Eye (tissue), 1 donor: Measurements from ENCODE around the gene COL23A1.

Experiments
- DNase-seq: peaks from one replicate; pipeline ENCODE4 v3.0.0-alpha.2; 2015

Gene COL23A1

DNA sequence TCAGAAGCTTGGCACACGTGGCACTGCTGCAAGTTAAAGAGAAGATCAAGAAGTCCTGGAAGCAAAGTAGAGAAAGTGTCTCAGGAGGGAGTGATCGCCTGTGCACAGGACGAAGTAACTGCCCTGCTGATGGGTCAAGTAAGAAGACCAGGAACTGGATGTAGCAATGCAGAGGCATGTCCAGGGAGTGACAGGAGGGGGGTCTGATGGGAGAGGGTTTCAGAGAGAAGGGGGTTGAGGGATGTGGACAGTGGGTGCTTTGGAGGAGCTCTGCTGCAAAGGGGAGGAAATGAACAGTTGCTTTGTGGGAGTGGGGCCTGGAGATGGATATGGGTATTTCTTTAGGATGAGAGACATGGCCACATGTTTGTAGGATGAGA lies 297.4 kb downstream of the COL23A1 start:
- no peak for DNase-seq

DNA sequence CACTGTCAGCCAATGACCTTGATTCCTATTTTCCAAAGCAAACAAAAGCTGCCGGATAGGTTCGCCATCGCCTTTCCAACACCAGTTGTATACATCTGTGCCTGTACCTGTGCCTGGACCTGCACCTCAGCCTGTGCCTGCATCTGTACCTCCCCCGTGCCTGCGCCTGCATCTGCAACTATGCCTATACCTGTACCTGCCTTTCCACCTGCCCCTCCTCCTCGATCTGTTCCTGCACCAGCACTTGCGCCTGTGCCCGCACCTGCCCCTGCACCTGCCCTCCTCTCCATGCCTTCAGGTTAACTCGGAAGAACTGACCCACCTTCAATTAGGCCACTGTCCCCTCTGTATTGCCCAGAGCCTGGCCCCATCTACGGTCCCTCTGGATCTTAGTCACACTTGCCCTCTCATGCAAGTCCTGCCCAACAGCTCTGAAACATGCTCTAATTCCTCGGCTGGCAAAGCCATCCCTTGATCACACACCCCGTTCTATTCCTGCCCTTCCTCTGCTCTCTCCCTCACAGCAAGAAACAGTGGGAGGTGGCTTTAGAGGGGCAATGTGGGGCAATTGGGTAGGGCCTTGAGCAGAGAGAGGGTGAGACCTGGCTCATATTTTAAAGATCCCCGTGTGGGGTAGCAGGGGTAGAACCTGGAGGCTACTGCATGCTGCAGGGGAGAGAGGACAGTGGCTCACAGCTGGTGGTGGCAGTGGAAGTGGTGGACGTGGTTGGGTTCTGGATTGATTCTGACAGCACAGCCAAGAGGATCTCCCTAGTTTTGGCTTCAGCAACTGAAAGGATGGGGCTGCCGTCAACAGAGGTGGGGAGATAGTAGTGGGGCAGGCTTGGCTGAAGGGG lies 298.0 kb downstream of the COL23A1 start:
- no peak for DNase-seq

DNA sequence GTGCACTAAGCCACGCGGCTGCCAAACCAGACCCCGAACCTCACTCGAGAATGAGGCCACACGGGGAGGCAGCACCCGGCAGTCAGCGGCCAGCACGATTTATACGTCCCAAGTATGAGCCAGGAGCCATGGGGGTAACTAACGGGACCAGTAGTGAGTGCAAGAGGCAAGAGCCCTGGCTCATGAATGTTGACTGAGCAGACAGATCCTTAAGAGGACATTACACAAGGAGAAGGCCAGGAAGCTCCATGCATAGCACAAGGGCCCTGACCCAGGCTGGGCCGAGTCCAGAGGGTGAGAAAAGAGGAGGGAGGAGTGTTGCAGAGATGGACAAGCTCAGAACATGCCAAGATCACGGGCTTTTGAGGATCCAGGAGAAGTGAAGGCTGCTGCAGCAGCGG lies 299.0 kb downstream of the COL23A1 start:
- no peak for DNase-seq

DNA sequence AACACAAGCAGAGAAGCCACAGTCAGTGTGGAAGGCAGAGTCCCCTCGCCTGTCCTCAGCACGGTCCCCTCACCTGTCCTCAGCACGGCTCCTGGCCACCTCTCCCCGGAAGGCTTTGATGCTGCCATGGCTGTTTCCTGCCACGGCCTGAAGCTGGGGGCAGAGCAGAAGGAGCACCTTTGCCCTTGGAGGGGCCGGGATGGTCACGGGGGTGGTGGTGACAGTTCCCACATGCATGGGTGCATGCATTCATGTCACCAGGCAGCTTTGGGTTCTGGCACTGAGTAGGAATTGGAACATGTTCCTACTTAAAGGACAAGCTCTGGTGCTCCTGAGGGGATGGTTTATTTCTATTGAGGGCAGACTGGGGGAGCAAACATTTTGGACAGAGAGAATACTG lies 299.8 kb downstream of the COL23A1 start:
- no peak for DNase-seq

DNA sequence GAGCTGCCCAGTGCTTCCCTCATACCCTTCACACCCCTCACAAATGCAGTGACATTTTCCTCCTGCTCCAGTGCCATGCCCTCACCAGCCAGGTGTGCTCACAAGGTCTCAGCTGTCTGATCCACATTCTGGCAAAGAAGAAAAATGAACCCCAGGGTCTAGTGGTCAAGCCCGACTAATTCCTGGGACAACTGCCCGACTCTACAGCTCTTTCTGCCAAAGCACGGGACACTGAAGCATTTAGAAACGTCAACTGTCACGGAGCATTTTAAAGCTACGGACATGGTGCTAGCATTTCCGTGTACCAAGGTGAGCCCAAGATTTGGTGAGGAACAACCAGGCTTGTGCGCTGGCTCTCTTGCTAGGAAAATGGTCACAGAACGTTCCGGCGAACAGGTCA lies 300.8 kb downstream of the COL23A1 start:
- DNase-seq = no peak

DNA sequence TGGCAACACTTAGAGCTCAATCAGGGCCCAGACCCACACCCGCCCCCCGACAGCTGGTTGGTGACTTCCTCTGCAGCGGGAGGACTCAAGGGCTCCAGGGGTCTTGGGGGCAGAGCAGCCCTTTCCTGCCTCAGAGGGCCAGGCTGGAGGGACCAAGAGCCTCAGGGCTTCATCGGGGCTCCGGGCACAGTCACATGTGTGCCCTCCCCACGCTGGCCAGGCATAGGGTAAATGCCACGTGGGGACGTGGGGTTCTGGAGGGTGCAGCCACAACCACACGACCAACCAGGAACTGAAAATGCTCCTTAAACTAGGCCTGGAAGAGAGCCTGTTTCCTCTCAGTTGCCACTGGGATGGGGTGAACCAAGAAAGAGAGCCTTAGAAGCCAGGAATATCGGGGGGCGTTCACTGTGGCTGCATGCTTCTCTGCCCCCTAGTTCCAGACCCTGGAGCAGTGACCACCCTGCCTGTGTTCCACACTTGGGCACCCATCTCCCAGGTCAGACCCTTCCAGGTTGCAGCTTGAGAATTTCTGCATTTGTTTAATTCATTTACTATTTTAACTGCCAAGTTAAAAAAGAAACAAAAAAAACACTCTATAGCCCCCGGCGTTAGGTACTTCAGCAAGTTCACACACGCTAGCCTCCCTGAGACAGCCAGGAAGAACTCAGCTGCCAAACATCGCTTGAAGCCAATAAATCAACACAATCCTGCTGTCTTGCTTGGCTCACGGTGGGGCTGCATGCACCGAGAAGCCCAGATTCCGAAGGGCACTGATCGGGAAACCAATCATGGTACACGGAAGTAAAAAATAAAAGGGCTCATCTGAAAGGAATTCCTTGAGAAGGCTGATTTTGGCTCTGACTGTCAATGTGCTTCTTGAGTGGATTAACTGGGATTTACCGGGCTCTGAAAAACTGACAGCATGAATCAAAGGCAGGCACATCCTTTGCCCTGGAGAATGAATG lies 301.5 kb downstream of the COL23A1 start:
- peak; percentile 66 for DNase-seq

DNA sequence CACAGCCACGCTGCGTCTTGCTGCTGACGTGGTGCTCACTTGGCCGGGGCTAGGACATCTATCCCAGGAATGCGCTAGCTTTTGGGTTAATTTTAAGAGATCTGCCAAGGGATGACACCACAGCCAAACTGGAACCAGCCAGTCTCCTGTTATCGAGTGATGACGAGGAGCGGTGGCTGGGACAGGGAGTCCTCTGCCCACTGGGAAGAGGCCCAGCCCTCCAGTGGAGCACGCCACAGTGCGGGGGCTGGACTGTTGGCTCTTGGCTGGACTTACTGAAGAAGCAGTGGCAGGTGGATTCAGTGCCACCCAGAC lies 302.4 kb downstream of the COL23A1 start:
- DNase-seq = no peak

DNA sequence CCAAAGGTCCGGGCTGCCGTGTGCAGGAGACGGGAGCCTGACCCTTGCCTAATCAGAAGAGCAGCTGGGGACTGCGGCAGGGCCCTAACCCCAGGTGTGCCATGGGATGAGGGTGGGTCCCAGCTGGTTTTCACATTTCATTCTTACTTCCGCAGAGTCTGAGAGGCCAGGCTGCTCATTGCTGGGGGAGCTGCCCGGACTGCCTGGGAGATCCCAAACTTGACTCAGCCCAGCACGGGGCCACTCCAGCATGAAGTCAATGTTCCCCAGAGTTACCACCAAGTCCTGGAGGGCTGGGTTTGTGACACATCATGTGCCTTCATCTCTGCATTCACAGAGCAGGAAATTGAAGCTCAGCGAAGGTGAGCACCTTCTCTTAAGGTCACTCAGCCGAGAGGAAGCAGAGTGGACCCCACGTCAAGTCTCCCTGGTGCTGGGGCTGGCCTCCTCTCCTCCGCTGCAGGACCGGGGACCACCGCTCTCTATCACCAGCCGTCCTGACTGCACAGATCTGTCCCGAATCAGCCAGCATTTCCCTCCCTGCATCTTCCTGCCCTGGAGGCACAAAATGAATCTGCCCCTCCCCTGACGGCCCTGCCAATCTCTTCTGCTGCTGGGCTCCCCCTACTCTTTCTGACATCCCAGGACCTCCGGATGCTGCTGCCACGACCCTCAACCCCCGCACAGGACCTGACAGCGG lies 303.0 kb downstream of the COL23A1 start:
- no peak for DNase-seq

DNA sequence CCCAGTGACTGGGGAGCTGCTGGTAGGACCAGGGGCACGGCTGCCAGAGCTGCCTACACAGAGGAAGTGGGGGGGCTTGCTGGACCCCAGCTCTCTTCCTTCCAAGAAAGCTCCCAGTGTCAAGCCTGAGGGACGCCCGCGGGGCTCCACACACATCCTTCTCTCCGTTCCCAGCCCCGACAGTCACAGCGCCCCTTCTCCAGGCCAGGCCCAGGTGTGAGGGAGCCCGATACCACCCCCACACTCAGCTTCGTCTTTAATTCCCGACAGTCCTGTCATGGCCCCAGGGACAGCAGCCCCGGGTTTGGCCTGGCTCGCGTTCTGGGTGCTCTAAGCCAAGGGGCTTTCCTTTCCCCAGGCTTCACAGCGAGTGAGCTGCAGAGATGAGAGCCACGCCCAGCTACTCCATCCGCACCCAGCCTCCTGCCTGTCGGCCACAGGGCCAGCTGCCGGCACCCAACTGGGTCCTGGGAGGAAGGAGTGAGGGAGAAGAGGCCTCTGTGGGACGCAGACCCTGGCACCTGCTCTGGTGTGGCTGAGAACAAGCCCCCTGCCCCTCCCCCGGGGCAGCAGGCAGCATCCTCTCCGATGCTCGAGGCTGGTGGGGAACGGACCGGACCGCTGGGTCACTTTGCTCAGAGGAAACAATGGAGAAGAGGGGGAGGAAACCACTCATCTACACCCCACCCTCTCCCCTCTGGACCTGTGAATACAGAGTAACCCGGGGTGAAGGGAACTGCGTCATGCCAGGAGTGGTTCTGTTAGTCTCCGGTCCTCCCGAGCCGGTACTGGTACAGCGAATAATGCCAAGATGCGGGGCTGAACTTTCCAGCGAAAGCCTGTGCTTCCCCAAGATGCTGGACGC lies 303.7 kb downstream of the COL23A1 start:
- no peak for DNase-seq

DNA sequence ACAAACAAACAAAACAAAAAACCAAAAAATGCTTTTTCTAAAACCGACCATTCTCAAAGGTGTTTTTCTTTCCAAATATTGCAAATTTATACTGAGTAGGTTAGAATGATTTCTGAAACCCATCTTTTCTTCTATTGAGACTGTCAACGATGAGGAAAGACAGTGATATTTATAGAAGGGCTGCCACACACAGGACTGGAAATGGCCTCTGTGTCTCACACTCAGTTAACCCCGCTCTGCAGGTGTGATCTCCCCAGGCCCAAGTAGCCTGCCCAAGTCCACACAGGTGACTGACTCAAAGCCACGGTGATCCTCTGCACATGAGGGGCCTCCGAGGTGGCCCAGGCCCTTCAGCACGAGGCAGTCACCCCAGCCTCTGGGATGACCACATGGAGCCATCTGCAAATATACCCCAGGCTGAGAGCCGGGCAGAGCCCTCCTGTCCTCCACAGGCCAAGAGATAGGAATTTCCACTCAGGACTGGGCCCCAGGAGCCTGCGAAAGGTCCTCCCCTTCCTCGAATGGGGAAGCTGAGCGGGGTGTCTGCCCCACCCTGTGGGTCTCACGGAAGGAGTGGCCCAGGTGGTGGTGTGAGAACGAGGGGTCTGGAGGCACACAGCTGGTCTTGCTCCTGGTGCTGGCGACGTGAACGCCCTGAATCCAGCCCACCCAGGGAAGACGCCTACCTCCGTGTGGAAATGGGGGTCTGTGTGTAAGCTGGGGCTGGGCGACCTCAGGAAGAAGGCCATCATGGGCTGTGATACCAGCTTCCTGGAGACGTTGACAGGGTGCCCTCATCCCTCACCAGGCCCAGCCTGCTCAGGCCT lies 304.6 kb downstream of the COL23A1 start:
- DNase-seq = no peak

DNA sequence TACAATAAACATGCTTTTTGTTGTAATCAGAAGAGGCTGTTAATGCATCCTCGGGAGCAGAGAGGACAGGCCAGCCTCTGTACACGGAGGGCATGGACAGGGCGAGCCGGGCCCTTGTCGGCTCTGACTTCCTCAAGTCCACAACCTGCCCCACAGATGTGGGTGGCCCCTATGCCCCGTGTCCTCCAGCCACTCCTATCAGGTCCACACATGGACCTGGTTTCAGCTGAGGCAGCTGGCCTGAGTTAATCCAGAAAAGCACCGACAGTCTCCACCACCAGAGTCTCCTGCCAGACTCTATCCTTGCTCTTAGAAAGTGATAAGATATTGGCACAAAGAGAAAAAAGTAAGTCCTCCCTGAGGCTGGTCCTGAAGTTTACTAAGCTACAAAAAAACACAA lies 305.2 kb downstream of the COL23A1 start:
- DNase-seq = no peak

DNA sequence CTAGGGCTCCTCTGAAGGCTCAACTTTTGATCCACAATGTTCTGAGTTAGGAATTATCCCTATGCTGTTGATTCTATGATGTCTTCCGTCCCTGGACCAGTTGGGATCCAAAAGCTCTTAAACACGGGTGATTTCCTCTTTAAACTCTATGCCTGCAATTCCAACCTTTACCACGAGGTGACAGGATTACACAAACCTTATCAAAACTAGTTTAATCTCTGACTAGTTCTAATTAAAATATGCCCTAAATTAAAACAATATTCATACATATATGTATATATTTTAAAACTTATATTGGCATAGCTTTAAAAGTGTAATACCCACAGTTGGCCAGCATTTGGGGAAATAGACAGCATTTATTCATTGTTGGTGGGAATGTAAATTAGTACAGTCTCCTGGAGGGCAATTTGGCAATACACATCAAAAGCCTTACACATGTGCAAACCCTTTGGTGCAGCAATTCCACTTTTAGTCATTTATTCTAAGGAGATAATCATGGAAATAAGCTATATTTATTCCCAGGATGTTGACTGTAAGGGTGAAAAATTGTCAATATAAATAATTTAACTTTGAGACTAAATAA lies 306.0 kb downstream of the COL23A1 start:
- peak; percentile 39 for DNase-seq

DNA sequence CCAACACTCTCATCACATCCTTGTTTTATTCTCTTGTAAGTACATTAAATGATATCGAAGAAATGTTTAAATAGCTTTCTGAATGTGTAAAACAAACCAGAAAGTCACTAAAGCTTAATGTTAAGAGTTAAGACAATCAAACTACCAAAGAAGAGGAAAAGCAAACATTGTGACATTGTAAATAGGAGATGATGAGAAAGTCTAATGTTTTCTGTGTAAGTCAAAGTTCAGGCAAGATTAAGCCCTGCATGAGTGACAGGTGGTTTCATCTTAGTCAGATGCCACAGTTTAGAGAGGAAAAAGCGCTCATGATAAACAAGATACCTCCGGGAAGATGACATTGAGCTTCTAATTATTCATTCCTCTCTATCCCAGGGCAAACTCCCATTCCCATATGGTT lies 306.7 kb downstream of the COL23A1 start:
- DNase-seq = no peak

DNA sequence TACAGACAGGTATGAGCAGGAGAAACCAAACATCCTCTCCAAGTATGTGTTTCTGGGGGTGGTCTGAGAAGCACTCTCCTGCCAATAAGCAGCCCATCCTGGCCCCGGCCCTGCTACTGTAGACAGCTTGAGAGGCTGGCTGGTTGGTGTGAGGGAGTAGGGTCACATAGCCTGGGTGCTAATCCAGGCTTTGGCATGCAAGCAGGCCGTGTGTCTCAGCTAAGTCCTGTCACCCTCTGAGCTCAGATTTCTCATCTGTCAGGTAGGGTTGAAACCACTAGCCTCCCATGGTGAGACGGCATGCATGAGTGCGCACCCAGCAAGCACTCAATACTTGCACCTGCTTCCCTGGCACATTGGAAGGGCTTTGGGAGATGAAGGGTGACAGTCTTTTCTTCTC lies 307.8 kb downstream of the COL23A1 start:
- no peak for DNase-seq

DNA sequence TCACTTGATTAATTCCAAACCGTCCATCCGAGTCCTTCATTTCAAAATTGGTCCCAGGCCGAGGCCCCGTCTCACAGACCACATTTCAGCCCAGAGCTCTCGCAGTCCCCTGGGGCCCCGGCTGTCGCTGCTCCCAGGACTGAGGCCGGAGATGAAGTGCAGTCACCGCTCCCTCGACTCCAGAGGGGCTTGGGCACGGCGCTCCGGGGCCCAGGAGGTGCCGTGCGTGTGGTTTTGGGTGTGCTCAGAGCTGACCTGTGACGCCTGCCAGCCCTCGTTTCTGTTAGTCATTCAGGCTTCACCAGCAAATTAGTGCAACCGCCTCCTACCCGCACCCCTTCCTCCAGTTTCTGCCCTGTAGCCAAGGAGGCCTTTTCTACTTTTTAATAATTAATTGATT lies 308.9 kb downstream of the COL23A1 start:
- no peak for DNase-seq

DNA sequence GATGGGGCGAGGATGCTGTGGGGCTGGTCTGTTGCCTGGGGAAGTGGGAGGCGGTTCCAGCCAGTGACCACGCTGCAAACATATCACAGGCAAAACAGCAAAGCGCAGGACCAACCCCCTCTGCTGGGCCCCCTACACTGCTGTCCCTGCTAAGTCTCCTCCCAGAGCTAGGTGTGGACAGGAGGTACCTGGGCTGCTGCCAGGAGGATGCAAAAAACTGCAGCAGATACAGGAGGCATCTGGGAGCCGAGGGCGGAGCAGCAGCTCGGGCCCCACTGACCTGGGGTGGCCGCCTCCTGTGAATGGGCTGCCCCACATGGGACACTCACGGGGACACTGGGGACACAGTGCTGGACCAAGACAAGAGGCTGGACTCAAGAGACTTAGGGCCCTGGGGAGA lies 309.6 kb downstream of the COL23A1 start:
- DNase-seq = no peak

DNA sequence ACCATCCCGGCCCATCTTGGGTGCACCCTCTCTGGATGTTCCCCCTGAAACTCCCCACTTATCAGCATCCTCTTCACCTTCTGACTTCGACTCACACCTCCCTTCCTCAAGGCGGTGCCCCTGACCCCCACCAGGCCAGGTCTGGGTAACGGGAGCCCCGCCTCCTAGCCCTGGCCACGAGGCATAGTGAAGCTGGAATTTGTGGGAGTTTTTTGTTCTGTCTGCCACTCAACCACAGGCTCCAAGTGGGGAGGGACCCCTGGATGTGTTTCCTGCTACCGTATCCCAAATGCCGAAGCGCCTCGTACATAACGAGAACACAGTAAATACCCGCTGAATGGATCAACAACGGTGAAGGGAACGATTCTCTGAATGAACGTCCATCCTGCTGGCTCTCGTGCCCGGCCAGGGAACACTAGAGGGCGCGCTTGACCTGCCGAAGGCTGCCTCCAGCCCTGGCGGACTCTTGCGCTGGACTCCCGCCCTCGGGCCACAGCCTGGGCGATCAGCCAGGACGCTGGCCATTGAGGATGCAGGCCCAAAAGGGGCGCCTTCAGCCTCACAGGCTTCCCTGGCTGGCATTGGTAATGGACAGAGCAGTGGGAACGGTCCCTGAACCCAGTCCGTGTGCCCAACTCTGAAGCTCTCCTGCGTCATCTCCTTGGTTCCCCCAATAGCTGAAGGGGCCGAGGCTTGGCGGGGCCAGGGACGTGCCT lies 310.3 kb downstream of the COL23A1 start:
- DNase-seq = peak; percentile 94

DNA sequence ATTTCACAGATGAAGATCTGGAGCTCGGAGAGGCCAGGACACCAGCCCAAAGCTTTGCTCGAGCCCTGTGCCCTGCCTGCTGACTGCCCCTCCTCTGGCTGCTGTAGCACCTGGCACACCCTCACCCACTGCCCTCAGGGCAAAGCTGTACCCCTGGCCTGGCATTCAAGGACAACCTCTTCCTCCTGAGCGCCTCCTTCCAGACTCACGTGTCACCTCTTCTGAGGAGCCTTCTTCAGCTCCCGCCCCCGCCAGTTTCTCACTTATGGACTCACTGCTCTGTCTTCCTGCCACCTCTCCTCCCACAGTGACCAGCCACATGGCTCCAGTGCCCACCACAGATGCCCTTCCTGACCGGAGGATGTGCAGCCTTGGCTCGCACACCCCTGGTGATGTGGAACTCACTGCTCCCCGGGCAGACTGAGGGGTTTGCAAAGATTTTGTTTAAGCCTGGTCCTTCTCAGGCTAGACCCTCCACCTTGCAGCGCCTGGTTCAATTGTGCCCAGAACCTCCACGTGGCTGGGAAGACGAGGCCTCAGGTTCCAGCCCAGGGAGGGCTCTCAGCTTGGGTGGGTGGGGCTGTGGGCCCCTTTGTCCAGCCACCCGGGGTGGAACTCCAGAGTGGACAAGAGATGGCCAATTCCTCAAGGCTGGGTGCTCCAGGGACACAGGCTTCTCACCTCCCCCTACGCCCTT lies 311.0 kb downstream of the COL23A1 start:
- DNase-seq = no peak

DNA sequence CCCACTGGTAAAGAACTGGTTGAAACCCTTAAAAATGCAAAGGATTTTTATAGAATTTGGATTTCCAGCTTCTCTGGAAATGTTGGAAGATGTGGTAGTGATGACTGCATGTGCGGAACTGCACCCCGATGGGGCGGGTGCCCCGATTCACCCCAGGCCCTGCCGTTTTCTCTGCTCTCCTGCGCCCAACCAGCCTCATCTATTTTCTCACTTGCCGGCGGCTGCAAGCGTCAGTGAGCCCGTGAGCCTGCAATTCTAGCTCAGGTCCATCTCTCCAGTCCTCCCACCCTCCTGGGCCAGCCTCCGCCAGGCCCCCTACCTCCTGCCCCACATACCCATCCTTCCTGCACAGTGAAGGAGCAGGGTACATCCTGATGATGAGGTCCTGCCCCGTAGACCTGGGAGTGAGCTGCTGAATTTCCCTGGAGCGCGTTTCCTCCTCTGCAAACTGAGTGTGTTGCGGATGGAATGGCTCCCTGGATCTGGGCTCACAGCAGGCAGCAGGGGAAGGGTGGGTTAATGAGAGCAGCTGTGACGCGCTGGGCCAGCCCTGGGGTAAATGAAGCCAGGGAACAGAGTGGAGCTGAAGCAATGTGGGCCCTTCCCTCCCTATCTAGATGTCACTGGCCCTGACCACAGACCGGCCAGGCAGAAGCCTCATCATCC lies 311.7 kb downstream of the COL23A1 start:
- no peak for DNase-seq
